Stimulated activated CD4-positive, alpha-beta T cell treated with anti-CD3 and anti-CD28 coated beads, Interleukin-1b, Interleukin-23, amount 100 ng/mL, for 48 hours (primary cell): ENCODE data around the gene SPATA16.
A peak's percentile ranks its signal among the peaks of the same experiment; 100 is the strongest.
"Not testable (repeated sequence)": the region's sequence is repeated elsewhere in the genome, so short reads cannot be mapped to it uniquely, and the experiment has no call there.

Source experiments
- DNase-seq: peaks from one replicate; pipeline ENCODE4 v3.0.0-alpha.2; 2020

The SPATA16 gene

GRCh38 chr3:172869784-172870518 is 271.1 kb downstream of the SPATA16 start:
- DNase-seq = no peak

DNA sequence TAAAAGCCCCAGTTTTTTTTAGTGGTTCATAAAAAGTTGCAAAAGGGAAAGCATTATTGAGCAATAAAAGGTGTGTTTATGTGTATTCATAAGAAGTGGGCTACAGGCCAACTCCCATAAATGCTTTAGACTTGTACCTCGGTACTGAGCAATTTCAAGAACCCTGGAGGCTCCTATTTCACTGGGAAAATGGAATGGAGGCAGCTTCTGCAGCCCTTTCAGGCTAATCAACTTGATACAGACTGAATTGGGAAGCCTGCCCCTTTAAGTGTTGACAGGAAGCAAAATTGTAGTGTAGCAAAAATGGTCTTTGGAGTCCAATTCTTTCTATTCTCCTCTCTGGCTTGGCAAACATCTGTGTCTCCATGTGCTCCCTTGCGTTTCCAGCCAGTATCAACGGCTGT is 271.7 kb downstream of the SPATA16 start:
- no peak for DNase-seq

DNA sequence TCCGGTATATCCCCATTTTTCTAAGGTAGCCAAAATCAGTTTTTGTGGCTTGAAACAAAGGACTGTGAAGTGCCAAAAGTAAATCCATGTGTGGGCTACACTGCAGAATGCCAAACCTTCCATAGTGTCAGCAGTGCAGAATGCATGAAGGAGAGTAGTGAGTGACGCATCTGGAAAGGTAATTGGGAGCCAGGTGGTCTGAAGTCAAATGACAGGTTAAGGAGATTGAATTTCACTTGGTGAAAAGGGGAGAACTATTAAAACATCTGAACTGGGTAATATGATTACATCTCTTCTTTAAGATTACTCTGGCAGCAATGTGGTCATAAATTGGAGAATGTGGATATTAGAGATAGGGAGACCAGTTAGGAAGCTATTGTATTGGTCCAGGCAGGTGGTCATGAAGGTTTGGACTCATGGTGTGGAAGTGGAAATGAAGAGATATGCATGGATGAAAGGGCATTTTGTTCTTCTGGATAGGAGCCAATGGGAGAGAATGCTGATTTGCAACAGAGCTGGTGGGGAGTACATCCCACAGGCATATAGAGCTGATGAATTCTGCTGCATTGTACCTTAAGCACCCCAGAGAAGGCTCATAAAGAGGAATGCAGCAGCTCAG is 272.3 kb downstream of the SPATA16 start:
- DNase-seq = no peak

DNA sequence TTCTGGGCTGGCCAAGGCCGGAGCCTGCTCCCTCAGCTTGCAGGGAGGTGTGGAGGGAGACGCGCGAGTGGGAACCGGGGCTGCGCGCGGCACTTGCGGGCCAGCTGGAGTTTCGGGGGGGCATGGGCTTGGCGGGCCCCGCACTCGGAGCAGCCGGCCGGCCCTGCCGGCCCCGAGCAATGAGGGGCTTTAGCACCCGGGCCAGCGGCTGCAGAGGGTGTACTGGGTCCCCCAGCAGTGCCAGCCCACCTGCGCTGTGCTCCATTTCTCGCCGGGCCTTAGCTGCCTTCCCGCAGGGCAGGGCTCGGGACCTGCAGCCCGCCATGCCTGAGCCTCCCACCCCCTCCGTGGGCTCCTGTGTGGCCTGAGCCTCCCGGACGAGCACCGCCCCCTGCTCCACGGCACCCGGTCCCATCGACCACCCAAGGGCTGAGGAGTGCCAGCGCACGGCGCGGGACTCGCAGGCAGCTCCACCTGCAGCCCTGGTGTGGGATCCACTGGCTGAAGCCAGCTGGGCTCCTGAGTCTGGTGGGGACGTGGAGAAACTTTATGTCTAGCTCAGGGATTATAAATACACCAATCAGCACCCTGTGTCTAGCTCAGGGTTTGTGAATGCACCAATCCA is 274.2 kb downstream of the SPATA16 start:
- not testable (repeated sequence) for DNase-seq

DNA sequence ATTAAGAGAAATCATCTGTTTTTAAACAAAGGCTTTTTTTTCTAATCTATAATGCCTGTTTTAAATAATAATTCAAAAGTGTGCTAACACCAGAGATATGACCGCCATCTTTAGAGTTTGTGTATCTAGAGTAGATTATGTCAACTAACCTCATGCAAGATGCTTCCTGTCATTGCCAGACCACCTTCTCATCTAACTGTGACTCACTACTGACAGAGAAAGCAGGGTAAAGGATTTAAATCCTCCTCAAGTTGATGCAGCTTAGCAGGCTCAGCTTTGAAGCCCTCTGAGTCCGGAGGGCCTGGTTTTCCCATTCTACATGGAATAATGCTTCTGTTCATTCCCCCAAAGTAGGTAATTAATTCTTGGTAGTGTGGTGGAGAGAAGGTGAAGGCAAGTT is 282.0 kb downstream of the SPATA16 start:
- DNase-seq = no peak

GRCh38 chr3:172856795-172857742 is 284.0 kb downstream of the SPATA16 start:
- no peak for DNase-seq

- DNase-seq = no peak
Measured at GRCh38 chr3:172855037-172855436, 286.0 kb downstream of the SPATA16 start.

DNA sequence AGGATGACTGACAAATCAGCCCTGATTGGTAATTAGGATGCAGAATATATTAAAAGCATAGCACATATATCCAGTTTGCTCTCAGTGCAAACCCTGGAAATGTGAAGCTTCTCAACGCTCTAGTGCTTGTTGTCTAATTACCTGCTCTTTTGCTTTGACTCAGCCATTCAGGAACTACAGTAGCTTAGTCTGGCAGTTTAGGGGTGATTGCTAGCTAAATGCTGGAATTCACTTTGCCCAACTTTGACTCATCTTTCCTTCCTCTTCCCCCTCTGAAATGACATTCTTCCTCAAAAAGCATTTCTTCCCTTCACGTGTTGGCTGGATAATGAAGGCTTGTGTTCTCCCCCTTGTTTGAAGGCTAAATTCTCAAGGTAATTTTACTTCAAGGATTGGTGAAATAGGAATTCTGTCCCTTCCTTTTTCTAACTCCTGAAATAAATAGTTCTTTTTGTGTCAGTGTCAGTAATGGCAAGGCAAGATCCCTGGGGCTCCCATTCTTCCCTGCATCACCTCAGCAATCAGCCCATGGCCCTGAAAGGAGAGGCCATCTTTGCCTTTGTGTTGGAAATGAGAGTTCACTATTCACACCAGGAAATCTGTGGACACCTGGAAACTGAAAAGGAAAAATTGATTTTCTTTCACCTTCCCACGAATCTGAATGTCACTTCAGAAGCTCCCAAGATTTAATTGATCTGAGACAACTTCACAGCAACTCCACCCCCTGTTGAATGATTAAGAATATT is 286.9 kb downstream of the SPATA16 start:
- DNase-seq = no peak

DNA sequence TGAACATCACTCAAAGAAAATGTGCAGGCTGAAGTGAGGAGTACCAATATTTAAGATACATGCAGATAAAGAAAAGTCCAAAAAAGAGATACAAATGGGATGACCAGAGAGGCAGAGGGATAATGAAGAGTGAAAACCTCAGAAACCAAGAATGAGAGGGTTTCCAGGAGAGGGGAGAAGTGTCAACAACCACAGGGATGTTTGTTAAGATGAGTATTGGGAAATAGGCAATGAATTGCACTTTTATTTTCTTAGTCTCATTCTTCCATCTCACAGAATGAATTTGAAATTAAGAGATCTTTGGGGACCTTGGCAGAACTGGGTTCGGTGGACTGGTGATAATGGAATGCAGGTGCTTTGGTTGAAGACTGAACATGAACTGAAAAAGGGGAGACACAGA is 288.0 kb downstream of the SPATA16 start:
- DNase-seq = no peak

- DNase-seq = no peak
Measured at GRCh38 chr3:172848910-172849309, 292.1 kb downstream of the SPATA16 start.

GRCh38 chr3:172847292-172847691 is 293.7 kb downstream of the SPATA16 start:
- no peak for DNase-seq

DNA sequence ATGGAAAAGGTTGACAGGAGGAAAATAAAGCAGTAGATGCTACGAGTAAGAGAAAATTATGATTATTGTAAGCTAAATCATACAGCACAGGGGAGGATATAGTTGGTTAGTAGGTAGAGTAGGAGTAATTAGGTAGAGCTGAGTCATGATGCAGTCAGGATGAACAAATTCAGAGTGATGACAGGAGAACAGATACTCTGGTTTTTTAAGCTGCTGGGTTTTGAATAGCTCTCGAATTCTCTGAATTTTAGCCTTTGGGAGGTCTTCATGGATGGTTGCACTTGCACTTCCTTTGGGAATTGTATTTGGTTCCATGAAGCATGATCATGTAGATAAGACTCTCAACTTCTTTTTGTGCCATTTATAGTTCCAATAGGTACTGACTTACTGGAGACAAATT is 294.3 kb downstream of the SPATA16 start:
- no peak for DNase-seq

GRCh38 chr3:172846103-172846561 is 294.9 kb downstream of the SPATA16 start:
- peak; percentile 6 for DNase-seq

- DNase-seq = no peak
Measured at GRCh38 chr3:172844428-172844827, 296.6 kb downstream of the SPATA16 start.

DNA sequence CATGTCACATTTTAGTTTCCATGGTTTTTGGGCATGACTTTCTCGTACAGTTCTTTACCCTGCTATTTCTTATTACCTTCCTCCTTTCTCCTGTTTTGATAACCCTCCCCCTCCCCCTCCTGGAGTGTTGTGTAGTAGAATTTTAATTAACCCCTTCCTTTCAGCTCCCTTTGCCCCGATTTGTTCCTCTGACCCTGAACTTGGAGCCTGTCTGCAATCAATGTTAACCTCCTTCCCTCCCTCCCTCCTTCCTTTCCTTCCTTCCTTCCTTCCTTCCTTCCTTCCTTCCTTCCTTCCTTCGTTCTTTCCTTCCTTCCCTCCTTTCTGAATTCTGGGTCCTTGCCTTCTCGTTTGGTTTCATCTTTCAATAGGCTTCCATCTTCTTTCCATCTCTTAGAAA is 300.1 kb downstream of the SPATA16 start:
- no peak for DNase-seq

- no peak for DNase-seq
Measured at GRCh38 chr3:172840463-172840862, 300.6 kb downstream of the SPATA16 start.

DNA sequence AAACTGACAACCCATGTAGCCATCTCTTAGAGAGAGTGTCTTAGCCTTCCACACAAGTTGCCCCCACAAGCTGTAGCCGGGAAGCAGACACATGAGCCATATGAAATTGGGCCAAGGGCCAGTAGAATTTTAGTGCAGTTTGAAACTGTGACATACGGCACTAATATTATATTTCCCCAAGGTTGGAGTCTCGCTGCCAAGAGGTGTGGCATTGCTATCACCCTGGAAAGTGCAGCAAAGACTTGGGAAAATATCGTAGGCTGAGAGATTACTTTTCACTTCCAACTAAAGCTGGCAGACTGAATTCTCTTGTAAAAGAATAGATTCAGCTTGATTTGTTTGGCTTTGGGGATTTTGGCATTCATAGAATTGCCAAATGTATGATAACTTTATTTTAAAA is 301.4 kb downstream of the SPATA16 start:
- DNase-seq = no peak
